ENCODE measurements around the gene USP12.
"Not testable (repeated sequence)": the region's sequence is repeated elsewhere in the genome, so short reads cannot be mapped to it uniquely, and the experiment has no call there.

The USP12 gene

GRCh38 chr13:27149702-27150101, 21.9 kb downstream of the USP12 start:
- DNase-seq (ENCODE audit: low read depth), result no peak

GRCh38 chr13:27148900-27149299, 22.7 kb downstream of the USP12 start:
- no peak for DNase-seq (ENCODE audit: low read depth)

GRCh38 chr13:27147530-27148170, 24.0 kb downstream of the USP12 start:
- DNase-seq (ENCODE audit: low read depth), result peak; percentile 28

GRCh38 chr13:27141746-27142145, 29.9 kb downstream of the USP12 start:
- DNase-seq (ENCODE audit: low read depth), result no peak

GRCh38 chr13:27141159-27141558, 30.5 kb downstream of the USP12 start:
- DNase-seq (ENCODE audit: low read depth), result not testable (repeated sequence)

GRCh38 chr13:27140060-27140459, 31.6 kb downstream of the USP12 start:
- DNase-seq (ENCODE audit: low read depth), result no peak

GRCh38 chr13:27139565-27139964, 32.0 kb downstream of the USP12 start:
- DNase-seq (ENCODE audit: low read depth), result no peak

GRCh38 chr13:27138457-27139093, 33.0 kb downstream of the USP12 start:
- no peak for DNase-seq (ENCODE audit: low read depth)

GRCh38 chr13:27137759-27138158, 33.9 kb downstream of the USP12 start:
- no peak for DNase-seq (ENCODE audit: low read depth)

GRCh38 chr13:27135023-27135422, 36.6 kb downstream of the USP12 start:
- no peak for DNase-seq (ENCODE audit: low read depth)

GRCh38 chr13:27133889-27134288, 37.7 kb downstream of the USP12 start:
- no peak for DNase-seq (ENCODE audit: low read depth)

GRCh38 chr13:27132538-27132937, 39.1 kb downstream of the USP12 start:
- DNase-seq (ENCODE audit: low read depth), result no peak

GRCh38 chr13:27131906-27132305, 39.7 kb downstream of the USP12 start:
- no peak for DNase-seq (ENCODE audit: low read depth)

- peak; percentile 86 for DNase-seq (ENCODE audit: low read depth)
Measured at GRCh38 chr13:27130979-27131623, 40.5 kb downstream of the USP12 start.

GRCh38 chr13:27130223-27130978, 41.2 kb downstream of the USP12 start:
- DNase-seq (ENCODE audit: low read depth), result peak; percentile 94

GRCh38 chr13:27128825-27129627, 42.6 kb downstream of the USP12 start:
- peak; percentile 29 for DNase-seq (ENCODE audit: low read depth)

- DNase-seq (ENCODE audit: low read depth), result no peak
Measured at GRCh38 chr13:27126859-27127258, 44.8 kb downstream of the USP12 start.

- no peak for DNase-seq (ENCODE audit: low read depth)
Measured at GRCh38 chr13:27125357-27126282, 46.0 kb downstream of the USP12 start.

- DNase-seq (ENCODE audit: low read depth), result no peak
Measured at GRCh38 chr13:27124571-27124970, 47.0 kb downstream of the USP12 start.

GRCh38 chr13:27123445-27123844, 48.2 kb downstream of the USP12 start:
- not testable (repeated sequence) for DNase-seq (ENCODE audit: low read depth)

GRCh38 chr13:27122036-27122435, 49.6 kb downstream of the USP12 start:
- no peak for DNase-seq (ENCODE audit: low read depth)

Measured in iris pigment epithelial cell (primary cell).